SKM-1 treated with dmso at 0.1 percent for 144 hours (cell line): ENCODE data around the gene CYP8B1.
"Not testable (repeated sequence)": the region's sequence is repeated elsewhere in the genome, so short reads cannot be mapped to it uniquely, and the experiment has no call there.

Experiments used
- DNase-seq: peaks from one replicate; lab custom pipeline; 2025; ENCODE audit not compliant: unreplicated experiment; lab: John Stamatoyannopoulos, UW

Gene CYP8B1

DNA sequence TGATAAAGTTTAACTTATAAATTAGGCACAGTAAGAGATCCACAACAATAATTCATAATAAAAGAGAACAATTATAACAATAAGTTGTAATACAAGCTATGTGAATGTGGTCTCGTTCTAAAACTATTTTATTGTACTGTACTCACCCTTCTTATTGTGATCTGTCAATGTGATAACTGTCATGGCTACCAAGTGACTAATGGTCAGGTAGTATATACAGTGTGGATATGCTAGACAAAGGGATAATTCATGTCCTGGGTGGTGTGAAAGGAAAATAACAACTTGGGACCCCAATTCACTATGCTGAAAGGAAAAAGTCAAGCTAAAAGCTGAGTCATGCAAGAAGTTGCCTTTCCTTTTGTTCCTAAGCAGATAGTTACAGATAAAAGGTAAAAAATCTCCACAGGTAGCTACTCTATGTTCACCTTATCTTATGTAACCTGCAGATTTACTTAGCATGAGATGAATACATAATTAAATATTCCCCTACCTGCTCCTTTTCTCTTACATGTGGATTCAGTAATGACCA is 10.7 kb upstream of the CYP8B1 start:
- DNase-seq = no peak

DNA sequence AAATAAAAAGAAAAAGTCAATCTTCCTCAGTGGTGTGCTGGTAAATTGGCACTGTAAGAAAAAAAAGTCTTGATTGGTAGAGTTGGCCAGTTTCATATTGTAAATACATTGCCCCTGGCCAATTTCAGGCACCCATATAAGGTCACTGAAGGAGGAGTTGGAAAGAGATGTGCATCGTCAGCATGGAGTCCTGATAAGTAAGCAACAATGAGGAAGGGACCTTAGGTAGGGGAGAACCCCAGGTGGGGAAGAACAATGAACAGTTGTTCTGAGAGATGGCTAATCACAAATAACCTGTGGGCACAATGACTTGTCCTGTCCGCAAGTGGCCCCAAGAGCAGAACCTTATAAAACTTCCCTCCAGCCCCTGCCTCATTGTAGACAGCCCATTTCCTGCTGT is 8.6 kb upstream of the CYP8B1 start:
- DNase-seq = no peak

DNA sequence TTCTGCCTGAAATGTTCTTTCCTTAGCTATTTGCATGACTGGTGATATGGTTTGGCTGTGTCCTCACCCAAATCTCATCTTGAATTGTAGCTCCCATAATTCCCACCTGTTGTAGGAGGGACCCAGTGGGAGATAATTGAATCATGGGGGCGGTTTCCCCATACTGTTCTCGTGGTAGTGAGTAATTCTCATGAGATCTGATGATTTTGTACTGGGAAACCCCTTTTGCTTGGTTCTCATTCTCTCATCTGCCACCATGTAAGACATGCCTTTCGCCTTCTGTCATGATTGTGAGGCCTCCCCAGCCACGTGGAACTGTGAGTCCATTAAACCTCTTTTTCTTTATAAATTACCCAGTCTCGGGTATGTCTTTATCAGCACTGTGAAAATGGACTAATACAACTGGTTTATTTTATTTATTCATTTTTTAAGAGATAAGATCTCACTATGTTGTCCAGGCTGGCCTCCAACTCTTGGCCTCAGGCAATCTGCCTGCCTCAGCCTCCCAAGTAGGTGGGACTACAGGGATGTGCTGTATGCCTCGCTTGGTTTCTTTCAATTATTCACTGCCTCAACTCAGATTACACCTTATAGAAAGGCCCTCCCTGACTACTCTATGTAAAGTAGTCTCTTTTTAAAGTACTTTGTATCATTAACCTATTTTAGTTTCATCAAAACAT is 7.7 kb upstream of the CYP8B1 start:
- DNase-seq = not testable (repeated sequence)

DNA sequence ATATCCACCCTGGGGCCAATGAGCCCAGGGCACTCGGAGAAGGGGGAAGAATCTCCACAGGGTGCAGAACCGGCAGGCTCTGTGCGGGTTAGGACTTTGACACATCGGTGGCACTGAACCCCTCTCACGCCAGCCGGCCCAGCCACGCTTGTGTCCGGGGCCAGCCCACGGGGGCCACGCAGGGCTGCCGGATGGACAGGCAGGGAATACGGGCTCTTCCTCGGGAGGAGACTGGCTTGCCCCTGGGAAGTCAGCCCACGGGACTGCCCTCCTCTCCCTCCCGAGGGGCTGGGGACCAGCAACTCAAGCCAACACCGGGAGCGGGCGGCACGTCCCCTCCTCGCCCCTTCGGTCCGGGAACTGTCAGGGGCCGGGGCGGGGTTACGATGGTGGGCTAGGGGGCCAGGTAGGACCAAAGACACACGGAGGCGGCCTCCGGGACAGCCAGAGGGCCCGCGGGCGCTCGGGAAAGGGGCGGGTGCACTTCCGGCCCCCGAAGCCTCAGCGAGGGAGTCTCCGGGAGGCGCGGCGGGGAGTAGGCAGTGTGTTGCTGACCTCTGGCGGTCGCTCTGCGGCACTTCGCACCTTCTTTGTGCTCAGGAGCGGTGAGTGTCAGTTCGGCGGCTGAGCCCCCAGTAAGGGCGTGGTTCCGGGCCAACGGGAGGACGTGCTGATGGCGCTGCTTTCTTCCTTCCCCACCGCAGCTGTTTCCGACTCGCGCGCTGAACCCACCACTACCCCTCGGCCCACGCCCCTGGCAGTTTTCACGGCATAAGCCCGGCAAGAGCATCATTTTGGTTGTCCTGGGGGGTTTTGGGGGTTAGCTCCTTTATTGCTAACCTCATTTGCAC is 5.1 kb upstream of the CYP8B1 start:
- DNase-seq = peak; percentile 91

DNA sequence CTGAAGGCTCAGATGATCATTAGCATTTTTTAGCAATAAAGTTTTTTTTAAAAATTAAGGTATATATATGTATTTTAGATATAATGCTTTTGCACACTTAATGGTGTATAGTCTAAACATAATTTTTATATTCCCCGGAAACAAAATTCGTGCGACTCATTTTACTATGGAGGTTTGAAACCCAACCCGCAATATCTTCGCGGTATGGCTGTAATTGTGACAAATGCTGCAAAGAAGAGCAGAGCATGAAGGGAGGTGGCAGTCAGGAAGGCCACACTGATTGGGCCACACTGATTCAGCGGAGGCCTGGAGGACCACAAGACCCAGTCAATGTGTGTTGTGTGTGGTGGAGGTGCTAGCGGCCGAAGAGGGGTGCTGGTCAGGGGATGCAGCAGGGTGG is 4.5 kb upstream of the CYP8B1 start:
- no peak for DNase-seq

DNA sequence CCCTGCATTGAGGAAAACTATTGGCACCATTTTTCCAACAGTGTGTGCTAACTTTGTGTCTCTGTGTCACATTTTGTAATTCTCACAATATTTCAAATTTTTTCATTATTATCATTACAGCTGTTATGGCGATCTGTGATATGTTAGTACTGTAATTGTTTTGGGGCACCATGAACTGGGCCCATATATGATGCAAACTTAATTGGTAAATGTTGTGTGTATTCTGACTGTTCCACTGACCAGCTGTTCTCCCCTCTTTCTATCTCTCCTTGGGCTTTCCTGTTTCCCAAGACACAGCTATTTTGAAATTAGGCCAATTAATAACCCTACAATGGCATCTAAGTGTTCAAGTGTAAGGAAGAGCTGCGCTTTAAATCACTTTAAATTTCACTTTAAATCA is 2.2 kb upstream of the CYP8B1 start:
- DNase-seq = no peak

DNA sequence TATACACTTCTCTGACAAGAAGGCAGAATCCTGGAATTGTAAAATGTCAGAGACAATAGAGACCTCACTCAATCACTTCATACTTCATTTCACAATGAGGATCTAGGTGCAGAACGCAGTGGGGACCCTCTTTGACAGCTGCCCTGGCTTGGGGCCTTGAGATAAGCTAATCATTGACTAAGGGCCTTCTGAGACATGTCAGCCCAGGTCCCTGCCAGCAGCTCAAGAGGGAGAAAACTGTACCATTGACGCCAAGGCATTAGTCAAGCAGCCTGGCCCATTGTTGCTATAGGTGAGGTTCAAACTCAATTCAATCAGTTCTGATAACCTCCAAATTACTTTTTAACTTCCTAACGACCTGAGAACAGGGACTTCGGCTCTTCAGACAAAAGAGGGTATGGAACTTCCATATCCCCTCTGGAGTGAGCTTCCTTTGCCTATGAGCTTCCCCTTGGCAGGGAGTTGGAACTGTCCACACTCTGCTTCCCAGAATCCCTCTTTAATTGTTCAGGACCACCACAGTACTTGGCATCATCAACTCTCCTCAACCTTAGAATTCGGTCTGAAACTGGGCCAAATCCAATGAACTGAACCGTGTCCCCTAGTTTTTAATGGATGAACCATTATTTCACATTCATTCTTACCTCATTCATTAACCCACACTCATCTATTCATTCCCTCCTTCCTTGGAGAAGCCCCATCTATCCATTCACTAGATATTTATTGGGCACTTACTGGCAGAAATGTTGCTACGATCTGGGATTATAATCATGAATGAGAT is 1.5 kb upstream of the CYP8B1 start:
- no peak for DNase-seq

DNA sequence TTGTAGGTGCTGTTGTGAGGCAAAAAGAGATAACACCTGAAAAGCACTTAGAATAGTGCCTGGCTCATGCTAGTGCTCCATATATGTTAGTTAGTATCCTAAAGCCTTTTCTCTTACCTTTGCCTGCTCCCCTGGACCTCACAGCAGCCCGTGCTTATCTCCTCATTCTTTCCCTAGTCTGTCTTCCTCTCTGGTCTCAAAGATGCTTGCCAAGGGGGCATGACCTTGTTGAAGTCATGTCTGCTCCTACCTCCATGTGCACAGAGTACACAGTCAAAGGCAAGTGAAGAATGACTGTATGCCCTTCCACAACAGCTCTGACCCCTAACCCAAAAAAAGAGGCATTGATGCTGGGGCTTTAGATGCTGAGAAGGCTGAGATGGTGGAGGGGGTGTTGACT is 722 bp upstream of the CYP8B1 start:
- DNase-seq = no peak

DNA sequence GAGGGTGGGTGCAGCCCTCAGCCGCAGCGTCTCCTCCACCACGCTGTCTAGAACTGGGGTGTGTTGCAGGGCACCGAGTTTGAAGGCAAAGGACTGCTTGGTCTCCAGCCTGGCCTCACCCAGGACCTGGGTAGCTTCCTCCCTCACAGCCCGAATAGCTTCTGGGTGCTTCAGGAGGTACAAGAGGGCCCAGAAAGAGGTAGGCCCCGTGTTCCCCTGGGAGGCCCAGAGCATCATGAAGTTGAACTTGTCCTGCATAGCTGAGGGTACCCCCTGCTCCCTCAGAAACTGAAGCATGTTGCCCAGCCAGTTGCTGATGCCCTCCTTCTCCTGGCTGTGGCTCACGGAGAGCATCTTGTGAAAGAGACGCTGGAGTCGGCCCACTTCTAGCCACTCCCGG is 930 bp downstream of the CYP8B1 start:
- DNase-seq = no peak

DNA sequence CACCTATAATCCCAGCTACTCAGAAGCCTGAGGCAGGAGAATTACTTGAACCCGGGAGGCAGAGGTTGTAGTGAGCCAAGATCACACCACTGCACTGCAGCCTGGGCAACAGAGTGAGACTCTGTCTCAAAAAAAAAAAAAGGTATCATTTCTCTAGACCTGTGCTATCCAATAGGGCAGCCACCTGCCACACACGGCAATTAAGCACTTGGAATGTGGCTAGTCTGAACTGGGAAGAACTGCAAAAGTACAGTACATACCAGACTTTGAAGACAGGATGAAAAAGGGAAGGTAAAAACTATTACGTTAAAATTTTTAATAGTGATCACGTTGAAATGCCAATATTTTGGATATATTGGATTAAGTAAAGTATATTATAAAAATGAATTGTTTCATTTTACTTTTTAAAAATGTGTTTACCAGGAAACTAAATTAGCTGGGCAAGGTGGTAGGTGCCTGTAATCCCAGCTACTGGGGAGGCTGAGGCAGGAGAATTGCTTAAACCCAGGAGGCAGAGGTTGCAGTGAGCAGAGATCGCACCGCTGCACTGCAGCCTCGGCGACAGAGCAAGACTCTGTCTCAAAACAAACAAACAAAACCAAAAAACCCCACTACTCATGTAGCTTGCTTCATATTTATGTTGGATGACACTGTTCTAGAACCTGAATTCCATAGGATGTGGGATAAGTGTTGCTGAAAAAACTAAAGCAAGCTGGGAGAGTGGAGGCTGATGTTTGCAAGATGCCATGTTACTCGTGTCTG is 2.3 kb downstream of the CYP8B1 start:
- DNase-seq = no peak

DNA sequence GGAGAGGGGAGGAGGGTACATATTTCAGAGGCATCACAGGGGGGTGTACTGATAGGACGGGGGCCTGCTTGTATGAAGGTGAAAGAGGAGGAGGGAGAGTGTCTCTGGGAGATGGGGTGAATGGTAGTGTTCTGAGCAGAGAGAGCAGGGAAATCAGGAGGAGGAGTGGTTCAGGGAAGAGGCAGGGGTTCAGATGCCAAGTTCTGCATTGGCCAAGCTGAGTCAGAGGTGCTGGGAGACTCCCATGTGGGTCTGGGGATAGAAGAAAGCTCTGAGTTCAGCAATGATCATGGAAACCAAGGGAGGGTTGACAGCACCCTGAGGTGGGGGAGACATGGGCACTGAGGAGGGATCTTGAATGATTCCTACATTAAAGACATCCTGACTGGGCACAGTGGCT is 3.0 kb downstream of the CYP8B1 start:
- no peak for DNase-seq

DNA sequence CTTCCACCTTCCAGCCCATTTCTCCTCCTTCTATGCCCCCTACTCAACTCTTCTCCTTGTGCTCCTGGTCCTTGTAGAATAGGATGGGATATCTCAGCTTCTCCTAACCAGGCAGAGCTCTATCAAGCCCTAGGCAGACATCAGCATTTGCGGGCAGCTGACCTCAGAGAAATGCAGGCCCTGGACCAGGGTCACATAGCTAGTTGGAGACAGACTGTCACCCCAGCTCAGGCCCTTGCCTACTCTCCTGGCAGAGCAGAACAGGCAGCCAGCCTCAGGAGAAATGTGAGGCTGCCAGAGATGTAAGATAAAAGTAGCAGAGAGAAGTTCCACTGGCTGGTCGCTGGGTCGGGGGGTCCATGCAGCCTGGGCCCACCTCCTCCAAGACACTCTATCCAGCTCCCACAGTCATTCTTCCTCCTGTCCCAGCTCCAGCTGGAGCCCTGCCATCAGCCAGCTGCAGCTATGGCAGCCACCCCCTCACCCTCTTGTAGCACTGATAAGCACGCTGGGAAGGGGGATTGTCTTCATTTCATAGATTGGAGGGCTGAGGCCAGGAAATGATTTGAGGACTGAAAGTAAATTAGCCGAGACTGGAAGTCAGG is 4.0 kb downstream of the CYP8B1 start:
- no peak for DNase-seq

DNA sequence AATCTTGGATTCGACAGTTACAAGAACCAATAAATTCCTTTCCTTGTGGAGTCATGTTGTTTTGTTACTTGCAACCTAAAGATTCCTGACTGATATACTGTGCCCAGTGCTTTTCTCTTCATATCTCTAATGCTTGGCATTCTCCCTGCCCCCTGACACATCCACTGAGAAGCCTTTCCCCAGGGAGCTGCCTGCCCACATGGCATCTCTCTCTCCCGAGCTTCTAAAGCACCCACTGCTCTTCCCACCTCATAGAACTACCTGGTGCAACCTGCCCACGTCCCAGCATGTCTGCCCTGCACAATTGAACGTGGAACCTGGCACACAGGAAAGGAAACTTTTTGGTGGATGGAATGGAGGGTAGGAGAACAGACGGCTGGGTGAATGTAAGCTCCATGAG is 6.8 kb downstream of the CYP8B1 start:
- no peak for DNase-seq

DNA sequence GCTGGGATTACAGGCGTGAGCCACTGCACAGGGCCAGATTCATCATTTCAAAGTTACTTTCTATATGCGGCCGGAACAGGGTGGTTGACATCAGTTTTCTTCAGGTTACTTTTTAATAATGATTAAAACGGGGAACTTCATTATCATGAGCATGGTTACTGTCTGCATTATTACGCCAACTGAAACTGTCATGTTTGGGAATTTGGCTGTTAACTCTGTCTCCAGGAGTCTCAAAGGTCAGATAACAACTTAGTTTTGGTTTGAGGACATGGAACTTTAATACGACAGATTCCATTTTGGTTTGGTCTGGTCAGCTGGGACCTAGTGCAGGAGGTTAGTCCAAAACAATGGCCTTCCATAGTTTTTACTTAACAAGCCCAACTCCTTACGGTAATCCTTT is 8.5 kb downstream of the CYP8B1 start:
- no peak for DNase-seq

DNA sequence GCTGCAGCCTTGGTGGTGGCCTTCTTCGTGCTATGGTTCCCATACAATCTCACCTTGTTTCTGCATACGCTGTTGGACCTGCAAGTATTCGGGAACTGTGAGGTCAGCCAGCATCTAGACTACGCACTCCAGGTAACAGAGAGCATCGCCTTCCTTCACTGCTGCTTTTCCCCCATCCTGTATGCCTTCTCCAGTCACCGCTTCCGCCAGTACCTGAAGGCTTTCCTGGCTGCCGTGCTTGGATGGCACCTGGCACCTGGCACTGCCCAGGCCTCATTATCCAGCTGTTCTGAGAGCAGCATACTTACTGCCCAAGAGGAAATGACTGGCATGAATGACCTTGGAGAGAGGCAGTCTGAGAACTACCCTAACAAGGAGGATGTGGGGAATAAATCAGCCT is 10.4 kb downstream of the CYP8B1 start:
- DNase-seq = no peak

DNA sequence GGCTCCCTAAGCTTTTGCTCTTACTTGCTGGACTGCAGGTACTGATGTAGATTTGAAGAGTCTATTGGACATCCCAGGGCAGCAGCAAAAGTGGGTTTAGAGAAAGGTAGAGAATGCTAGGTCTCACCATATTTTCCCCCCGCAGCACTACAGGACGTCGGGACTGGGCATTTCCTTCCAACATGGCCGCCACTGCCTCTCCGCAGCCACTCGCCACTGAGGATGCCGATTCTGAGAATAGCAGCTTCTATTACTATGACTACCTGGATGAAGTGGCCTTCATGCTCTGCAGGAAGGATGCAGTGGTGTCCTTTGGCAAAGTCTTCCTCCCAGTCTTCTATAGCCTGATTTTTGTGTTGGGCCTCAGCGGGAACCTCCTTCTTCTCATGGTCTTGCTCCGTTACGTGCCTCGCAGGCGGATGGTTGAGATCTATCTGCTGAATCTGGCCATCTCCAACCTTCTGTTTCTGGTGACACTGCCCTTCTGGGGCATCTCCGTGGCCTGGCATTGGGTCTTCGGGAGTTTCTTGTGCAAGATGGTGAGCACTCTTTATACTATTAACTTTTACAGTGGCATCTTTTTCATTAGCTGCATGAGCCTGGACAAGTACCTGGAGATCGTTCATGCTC is 11.2 kb downstream of the CYP8B1 start:
- DNase-seq = no peak

DNA sequence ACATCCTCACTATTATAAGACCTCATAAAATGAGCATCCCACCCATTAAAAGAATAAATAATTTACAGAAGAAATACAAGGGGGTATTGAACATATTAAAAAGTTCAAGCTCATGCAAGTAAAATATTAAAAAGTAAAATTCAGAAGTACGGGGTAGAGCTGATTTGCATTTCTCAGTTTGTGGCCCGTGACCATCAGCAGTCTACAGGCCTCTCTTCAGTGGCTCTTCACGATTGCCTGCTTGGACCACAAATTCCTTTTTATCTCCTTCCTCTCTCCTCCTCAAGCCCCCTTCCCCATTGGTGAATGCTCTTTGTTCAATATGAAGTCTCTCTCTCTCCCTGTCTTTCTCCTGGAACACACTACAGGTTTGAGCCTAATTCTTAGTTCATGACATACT is 19.1 kb downstream of the CYP8B1 start:
- DNase-seq = no peak

DNA sequence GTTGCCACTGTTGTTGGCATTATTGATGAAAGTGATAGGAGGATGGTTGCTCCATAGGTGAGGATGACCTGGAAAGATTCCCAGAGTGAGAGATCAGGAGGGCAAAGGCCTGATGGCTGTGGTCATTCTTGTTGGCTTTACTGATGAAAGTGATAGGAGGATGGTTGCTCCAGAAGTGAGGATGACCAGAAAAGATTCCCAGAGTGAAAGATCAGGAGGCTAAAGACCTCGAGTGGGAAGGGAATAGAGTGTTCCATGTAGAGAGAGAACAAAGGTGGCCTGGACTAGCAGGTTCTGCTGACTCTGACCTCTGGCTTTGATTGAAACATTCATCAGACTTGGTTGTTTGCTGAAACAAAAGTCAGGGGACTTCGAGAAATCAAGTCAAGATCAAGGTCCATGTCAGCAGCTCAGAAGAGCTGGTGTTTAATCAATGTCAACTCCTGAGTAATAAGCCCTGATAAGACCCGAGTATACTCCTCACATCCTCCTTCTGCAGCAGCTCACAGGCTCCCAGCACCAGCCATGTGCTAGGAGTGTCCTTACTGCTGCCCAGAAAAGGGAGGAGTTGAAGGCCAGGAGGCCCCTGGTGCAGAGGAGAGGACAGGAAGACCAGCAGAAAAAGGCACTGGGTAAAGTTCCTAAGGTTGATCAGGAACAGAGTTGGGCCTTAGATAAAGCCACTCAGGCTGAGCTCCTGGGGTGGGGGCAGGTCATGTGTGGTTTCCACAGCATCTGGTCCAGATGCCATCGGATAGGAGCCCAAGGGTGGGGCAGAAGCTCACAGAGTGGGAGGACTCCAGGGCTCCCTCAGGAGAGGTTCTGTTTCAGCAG is 19.9 kb downstream of the CYP8B1 start:
- no peak for DNase-seq

DNA sequence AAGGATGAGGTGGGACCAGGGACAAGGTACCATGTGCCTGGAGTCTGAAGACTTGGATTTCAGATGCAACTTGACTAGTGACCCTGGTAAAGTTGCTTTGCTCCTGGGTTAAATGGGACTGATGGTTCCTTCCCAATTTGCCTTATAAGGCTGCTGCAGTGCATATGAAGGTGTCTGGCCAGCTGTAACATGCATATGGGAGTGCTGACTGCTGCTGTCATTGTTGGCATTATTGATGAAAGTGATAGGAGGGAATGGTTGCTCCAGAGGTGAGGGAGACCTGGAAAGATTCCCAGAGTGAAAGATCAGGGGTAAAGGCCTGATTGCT is 20.5 kb downstream of the CYP8B1 start:
- no peak for DNase-seq
